SK-N-MC (cell line): Measurements from ENCODE around the gene MYO15A.

ENCODE experiments used
- EZH2 ChIP-seq: fragments of 200-600 bp; sonication (generic); IDR thresholded peaks from one replicate; pipeline ENCODE4 v1.6.1; 2017; ENCODE audit warnings: antibody characterized with exemption
- FOXP2 ChIP-seq: optimal IDR thresholded peaks from 2 replicates; pipeline ENCODE3; 2011; ENCODE audit warnings: mild to moderate bottlenecking, moderate library complexity; ENCODE audit not compliant: insufficient read depth; ENCODE audit errors: extremely low read length, control extremely low read depth
- POLR2AphosphoS5 ChIP-seq: IDR thresholded peaks from 2 replicates; pipeline ENCODE4 v1.6.1; 2012; ENCODE audit warnings: mild to moderate bottlenecking, low read depth, low read length, borderline replicate concordance

- TF ChIP-seq POLR2AphosphoS5 (no peak), EZH2 (no peak), FOXP2 (no peak)
These were observed 20.5 kb downstream of the MYO15A start for GRCh38 chr17:18129041-18129502.
